ENCODE data around the gene CLSTN2.
"Not testable (repeated sequence)": the region's sequence is repeated elsewhere in the genome, so short reads cannot be mapped to it uniquely, and the experiment has no call there.

GRCh38 chr3:140423574-140423973, 488.6 kb downstream of the CLSTN2 start:
- TF ChIP-seq, protein P1, sequence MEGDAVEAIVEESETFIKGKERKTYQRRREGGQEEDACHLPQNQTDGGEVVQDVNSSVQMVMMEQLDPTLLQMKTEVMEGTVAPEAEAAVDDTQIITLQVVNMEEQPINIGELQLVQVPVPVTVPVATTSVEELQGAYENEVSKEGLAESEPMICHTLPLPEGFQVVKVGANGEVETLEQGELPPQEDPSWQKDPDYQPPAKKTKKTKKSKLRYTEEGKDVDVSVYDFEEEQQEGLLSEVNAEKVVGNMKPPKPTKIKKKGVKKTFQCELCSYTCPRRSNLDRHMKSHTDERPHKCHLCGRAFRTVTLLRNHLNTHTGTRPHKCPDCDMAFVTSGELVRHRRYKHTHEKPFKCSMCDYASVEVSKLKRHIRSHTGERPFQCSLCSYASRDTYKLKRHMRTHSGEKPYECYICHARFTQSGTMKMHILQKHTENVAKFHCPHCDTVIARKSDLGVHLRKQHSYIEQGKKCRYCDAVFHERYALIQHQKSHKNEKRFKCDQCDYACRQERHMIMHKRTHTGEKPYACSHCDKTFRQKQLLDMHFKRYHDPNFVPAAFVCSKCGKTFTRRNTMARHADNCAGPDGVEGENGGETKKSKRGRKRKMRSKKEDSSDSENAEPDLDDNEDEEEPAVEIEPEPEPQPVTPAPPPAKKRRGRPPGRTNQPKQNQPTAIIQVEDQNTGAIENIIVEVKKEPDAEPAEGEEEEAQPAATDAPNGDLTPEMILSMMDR (IDR thresholded peaks at IDR 0.05): not testable (repeated sequence)
- TF ChIP-seq POLR2A (IDR thresholded peaks at IDR 0.05): not testable (repeated sequence)

All from tibial nerve (tissue), 3 donors.